Activated CD4-positive, alpha-beta T cell treated with anti-CD3 and anti-CD28 coated beads for 36 hours (primary cell): Measurements from ENCODE around the gene MLLT11. TPM values are rescaled to one million over a fixed set of nuclear protein-coding genes. Genes with fewer than 3 reads are reported as not detected.
"Not testable (repeated sequence)": the region's sequence is repeated elsewhere in the genome, so short reads cannot be mapped to it uniquely, and the experiment has no call there.

Experiments used
- ATAC-seq: fragments of 200-7000 bp; cut with Tn5 transposase; one replicate; pipeline ENCODE4 v1.10.0; 2021; ENCODE audit warnings: mild to moderate bottlenecking, moderate library complexity
- CTCF ChIA-PET: fragments of 350-600 bp; sonication (Branson Sonifier 250); formaldehyde crosslinking; loops from one replicate; lab custom pipeline; 2021; ENCODE audit warnings: antibody characterized with exemption; lab: Charles Lee
- POLR2A ChIA-PET: fragments of 350-600 bp; sonication (Branson Sonifier 250); formaldehyde crosslinking; loops from one replicate; lab custom pipeline; 2021; ENCODE audit warnings: antibody characterized with exemption, inconsistent platforms; lab: Charles Lee
- DNase-seq: peaks from one replicate; pipeline ENCODE4 v3.0.0-alpha.2; 2020
- H3K27ac Mint-ChIP-seq: one replicate; pipeline ENCODE4 v1.8.0; 2021; ENCODE audit warnings: mixed read lengths
- H3K27me3 Mint-ChIP-seq: one replicate; pipeline ENCODE4 v1.8.0; 2021; ENCODE audit warnings: mixed read lengths
- H3K36me3 Mint-ChIP-seq: one replicate; pipeline ENCODE4 v1.8.0; 2021; ENCODE audit warnings: low read depth, mixed read lengths
- H3K4me1 Mint-ChIP-seq: one replicate; pipeline ENCODE4 v1.8.0; 2021; ENCODE audit warnings: mixed read lengths
- H3K4me3 Mint-ChIP-seq: one replicate; pipeline ENCODE4 v1.8.0; 2021; ENCODE audit warnings: mild to moderate bottlenecking, moderate library complexity, mixed read lengths
- H3K9me3 Mint-ChIP-seq: one replicate; pipeline ENCODE4 v1.8.0; 2021; ENCODE audit warnings: low read depth, mixed read lengths
- intact Hi-C, 2 experiments: fragments of 100-400 bp; cut with DNase I in 1 of 2; cut with micrococcal nuclease in 1 of 2; formaldehyde crosslinking; loops; one replicate each; pipeline versions ENCODE4 v1.14.2 to v1.15.1; 2022 to 2024; cut with DNase I, micrococcal nuclease
- total RNA-seq, 2 experiments: library from RNA; stranded (reverse); gene quantifications; one replicate each; pipeline ENCODE4 v1.2.3, GENCODE V29; 2021

Gene MLLT11
- total RNA-seq, 2 experiments from 2014 or later, result 3.3 to 4.4 TPM

DNA sequence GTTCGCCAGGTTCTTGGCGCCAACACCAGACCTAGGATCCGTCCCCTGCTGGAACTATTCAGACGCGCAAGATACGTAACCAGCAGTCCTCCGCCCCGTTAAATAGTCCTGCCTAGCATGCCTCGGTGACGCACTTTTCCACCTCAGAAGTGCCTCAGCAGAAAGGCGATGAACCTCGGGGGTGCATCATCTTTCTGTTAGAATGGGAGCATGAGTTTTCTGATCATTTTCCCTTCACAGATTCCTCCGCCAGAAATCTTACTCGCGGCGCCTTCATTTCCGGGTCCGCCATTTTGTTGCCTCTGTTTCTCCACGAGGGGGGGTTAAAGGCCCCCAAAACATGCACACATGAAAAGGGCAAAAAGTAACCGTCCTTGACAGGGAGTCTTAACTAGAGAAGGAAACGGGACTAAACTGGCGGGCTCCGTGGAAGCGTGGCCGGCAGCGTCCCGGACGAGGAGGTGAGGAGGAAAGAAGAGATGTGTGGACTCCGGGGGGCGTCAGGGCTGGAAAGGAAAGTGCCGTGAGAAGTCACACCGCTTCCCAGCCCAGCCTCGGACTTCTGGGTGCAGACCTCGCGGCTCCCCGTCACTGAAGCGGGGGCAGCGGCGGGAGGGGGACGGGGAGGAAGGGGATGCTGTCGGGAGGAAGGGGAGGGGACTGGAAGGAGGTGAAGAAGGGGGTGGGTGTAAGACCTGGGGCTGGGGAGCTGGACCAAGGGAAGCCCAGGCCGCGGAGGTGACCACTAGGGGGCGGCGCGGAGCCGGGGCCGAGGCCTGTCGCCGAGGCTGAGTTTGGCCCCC, 10.5 kb downstream of the MLLT11 start, which contains the start of gene GABPB2:
GABPB2 (plus strand) TSS at position 288 of the 803 bp plus-strand sequence. CDS start 17,429 bp downstream, outside the sequence.
- Mint-ChIP-seq H3K27ac (peak within 1 kb of the TSS; percentile 100), H3K9me3 (no peaks in the 10 kb centered on the region), H3K4me1 (peaks cover 18% of the 10 kb centered on the region), H3K4me3 (peak within 1 kb of the TSS; percentile 99), H3K27me3 (no peaks in the 10 kb centered on the region), H3K36me3 (peaks cover 9% of the 10 kb centered on the region)
- intact Hi-C loops, result loop anchor here (1.0 to 5.0 kb wide), 16 partner anchors 11 to 748 kb away; partner anchors contain the start of genes CDC42SE1 (in 2 of the 2), PRUNE1 (in 2 of the 2), TNFAIP8L2 (in 2 of the 2) and ARNT (in 1 of the 2)
- ATAC-seq (peak; percentile 86), DNase-seq (peak; percentile 93)
- POLR2A ChIA-PET, result interaction anchor here (0.5 to 1.0 kb wide), 2 partner anchors 75 to 212 kb away, joined by 3 read pairs; partner anchors contain the start of gene ZNF687
- CTCF ChIA-PET, result interaction anchor here (0.5 to 4.0 kb wide), 8 partner anchors 8 to 86 kb away, joined by 3 to 24 read pairs (median 6); partner anchors contain the start of genes CDC42SE1, MINDY1, MLLT11 and TNFAIP8L2

GRCh38 chr1:151072224-151072623, 12.0 kb downstream of the MLLT11 start:
- peaks cover 18% of the 10 kb centered on the region for H3K4me1 Mint-ChIP-seq
- DNase-seq (no peak), ATAC-seq (no peak)
- H3K4me3 Mint-ChIP-seq, result no peak overlapping the region
- ChIA-PET POLR2A (interaction anchor here (0.7 to 1.3 kb wide), 3 partner anchors 34 to 1185 kb away, joined by 3 to 5 read pairs (median 4); partner anchors contain the start of gene TNFAIP8L2), CTCF (interaction anchor here (0.6 to 4.0 kb wide), 10 partner anchors 10 to 93 kb away, joined by 3 to 24 read pairs (median 3); partner anchors contain the start of genes CDC42SE1, MINDY1, MLLT11 and TNFAIP8L2)
- intact Hi-C loops, result loop anchor here (5.0 kb wide), 3 partner anchors 50 to 750 kb away; partner anchors contain the start of genes PRPF3 (in 1 of the 2) and SETDB1 (in 1 of the 2)
- H3K36me3 Mint-ChIP-seq, result peaks cover 9% of the 10 kb centered on the region
- no peaks in the 10 kb centered on the region for H3K9me3 Mint-ChIP-seq
- no peaks in the 10 kb centered on the region for H3K27me3 Mint-ChIP-seq
- H3K27ac Mint-ChIP-seq, result no peak overlapping the region

GRCh38 chr1:151085953-151086559, 25.9 kb downstream of the MLLT11 start:
- ATAC-seq (no peak), DNase-seq (no peak)
- ChIA-PET CTCF (interaction anchor here (0.8 to 2.3 kb wide), 6 partner anchors 14 to 102 kb away, joined by 3 to 10 read pairs (median 4); partner anchors contain the start of genes GABPB2 and TNFAIP8L2), POLR2A (interaction anchor here (0.6 kb wide), 1 partner anchor 166 kb away, joined by 4 read pairs; no protein-coding TSS in a partner anchor)
- intact Hi-C loops, result no loop called here
- Mint-ChIP-seq H3K27ac (no peak overlapping the region), H3K27me3 (no peaks in the 10 kb centered on the region), H3K4me3 (no peak overlapping the region), H3K36me3 (no peaks in the 10 kb centered on the region), H3K4me1 (no peaks in the 10 kb centered on the region), H3K9me3 (no peaks in the 10 kb centered on the region)

DNA sequence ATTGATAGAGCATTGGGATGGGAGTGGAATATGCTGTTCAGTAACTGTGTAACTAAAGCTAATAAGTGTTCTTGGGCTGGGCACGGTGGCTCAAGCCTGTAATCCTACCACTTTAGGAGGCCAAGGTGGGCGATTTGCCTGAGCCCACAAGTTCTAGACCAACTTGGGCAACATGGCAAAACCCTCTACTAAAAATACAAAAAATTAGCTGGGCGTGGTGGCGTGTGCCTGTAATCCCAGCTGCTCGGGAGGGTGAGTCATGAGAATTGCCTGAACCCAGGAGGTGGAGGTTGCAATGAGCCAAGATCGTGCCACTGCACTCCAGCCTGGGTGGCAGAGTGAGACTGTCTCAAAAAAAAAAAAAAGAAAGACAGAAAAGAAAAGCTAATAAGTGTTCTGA, 37.2 kb downstream of the MLLT11 start:
- H3K4me1 Mint-ChIP-seq, H3K27ac Mint-ChIP-seq, DNase-seq, intact Hi-C loops, H3K9me3 Mint-ChIP-seq, H3K27me3 Mint-ChIP-seq, H3K36me3 Mint-ChIP-seq, H3K4me3 Mint-ChIP-seq, ATAC-seq, POLR2A ChIA-PET: not testable (repeated sequence)
- CTCF ChIA-PET, result interaction anchor here (0.7 to 3.1 kb wide), 3 partner anchors 32 to 59 kb away, joined by 3 to 24 read pairs (median 3); partner anchors contain the start of gene TNFAIP8L2

- no peak overlapping the region for H3K4me3 Mint-ChIP-seq
- DNase-seq (no peak), ATAC-seq (no peak)
- intact Hi-C loops, result loop anchor here in 1 of 2 experiments (2.0 kb wide), 1 partner anchor 153 kb away; no protein-coding TSS in a partner anchor
- H3K9me3 Mint-ChIP-seq, result no peaks in the 10 kb centered on the region
- no peak overlapping the region for H3K27ac Mint-ChIP-seq
- H3K27me3 Mint-ChIP-seq, result no peaks in the 10 kb centered on the region
- peaks cover 2% of the 10 kb centered on the region for H3K36me3 Mint-ChIP-seq
- ChIA-PET POLR2A (no interaction called here), CTCF (interaction anchor here (0.6 to 3.1 kb wide), 3 partner anchors 46 to 58 kb away, joined by 3 to 24 read pairs (median 3); partner anchors contain the start of gene TNFAIP8L2)
- H3K4me1 Mint-ChIP-seq, result no peaks in the 10 kb centered on the region
These were observed 37.9 kb downstream of the MLLT11 start for GRCh38 chr1:151098126-151098525.

DNA sequence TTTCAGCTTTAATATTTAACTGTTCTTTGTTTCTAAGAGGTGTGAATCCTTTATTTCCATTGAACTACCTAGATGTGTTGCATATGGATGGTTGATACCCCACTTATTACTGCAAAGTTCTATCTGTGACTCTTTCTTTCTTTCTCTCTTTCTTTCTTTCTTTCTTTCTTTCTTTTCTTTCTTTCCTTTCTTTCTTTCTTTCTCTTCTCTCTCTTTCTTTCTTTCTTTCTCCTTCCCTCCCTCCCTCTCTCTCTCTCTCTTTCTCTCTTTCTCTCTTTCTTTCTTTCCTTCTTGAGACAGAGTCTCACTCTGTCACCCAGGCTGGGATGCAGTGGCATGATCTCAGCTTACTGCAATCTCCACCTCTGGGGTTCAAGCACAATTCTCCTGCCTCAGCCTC, 44.4 kb downstream of the MLLT11 start:
- intact Hi-C loops, result no loop called here
- CTCF ChIA-PET, result interaction anchor here (5.9 kb wide), 1 partner anchor 51 kb away, joined by 195 read pairs; the partner anchor contains the start of gene TNFAIP8L2
- no peak overlapping the region for H3K27ac Mint-ChIP-seq
- no peaks in the 10 kb centered on the region for H3K4me1 Mint-ChIP-seq
- no peaks in the 10 kb centered on the region for H3K9me3 Mint-ChIP-seq
- no peak for ATAC-seq
- no peaks in the 10 kb centered on the region for H3K27me3 Mint-ChIP-seq
- no peak for DNase-seq
- POLR2A ChIA-PET, result no interaction called here
- H3K4me3 Mint-ChIP-seq, result no peak overlapping the region
- peaks cover 4% of the 10 kb centered on the region for H3K36me3 Mint-ChIP-seq

DNA sequence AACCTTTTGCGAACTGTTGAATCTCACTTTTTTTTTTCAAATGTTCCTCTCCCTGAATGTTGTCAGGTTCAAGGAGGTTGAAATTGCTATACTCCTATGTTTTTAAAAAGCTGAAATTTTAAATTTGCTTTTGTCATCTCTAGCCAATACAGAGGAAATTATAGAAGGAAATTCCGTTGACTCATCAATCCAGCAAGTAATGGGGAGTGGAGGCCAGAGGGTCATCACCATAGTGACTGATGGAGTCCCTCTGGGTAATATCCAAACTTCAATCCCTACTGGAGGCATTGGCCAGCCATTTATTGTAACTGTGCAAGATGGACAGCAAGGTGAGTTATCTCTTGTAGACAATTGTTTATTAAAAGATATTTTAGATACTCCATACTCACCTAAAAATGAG, 46.7 kb downstream of the MLLT11 start:
- DNase-seq, result no peak
- CTCF ChIA-PET, result no interaction called here
- H3K36me3 Mint-ChIP-seq, result peaks cover 4% of the 10 kb centered on the region
- no peak overlapping the region for H3K4me3 Mint-ChIP-seq
- no peaks in the 10 kb centered on the region for H3K9me3 Mint-ChIP-seq
- POLR2A ChIA-PET, result no interaction called here
- no peaks in the 10 kb centered on the region for H3K4me1 Mint-ChIP-seq
- no peak overlapping the region for H3K27ac Mint-ChIP-seq
- no peaks in the 10 kb centered on the region for H3K27me3 Mint-ChIP-seq
- intact Hi-C loops, result no loop called here
- ATAC-seq, result no peak

DNA sequence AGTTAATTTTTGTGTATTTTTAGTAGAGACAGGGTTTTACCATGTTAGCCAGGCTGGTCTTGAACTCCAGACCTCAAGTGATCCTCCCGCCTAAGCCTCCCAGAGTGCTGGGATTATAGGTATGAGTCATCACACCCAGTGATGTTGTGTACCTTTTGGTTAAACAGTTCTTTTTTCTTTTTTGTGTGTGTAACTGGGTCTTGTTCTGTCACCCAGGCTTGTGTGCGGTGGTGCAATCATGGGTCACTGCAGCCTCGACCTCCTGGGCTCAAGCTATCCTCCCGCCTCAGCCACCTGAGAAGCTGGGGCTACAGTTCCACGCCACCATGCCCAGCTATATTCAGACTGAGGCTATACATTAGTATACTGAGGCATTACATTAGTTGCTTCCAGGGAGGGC, 48.1 kb downstream of the MLLT11 start:
- no peaks in the 10 kb centered on the region for H3K27me3 Mint-ChIP-seq
- no peak for ATAC-seq
- no peak for DNase-seq
- intact Hi-C loops, result no loop called here
- H3K9me3 Mint-ChIP-seq, result no peaks in the 10 kb centered on the region
- H3K4me1 Mint-ChIP-seq, result no peaks in the 10 kb centered on the region
- peaks cover 4% of the 10 kb centered on the region for H3K36me3 Mint-ChIP-seq
- POLR2A ChIA-PET, result no interaction called here
- no peak overlapping the region for H3K27ac Mint-ChIP-seq
- no peak overlapping the region for H3K4me3 Mint-ChIP-seq
- CTCF ChIA-PET, result interaction anchor here (0.6 to 2.9 kb wide), 2 partner anchors 8 to 48 kb away, joined by 3 to 15 read pairs; no protein-coding TSS in a partner anchor

GRCh38 chr1:151113877-151114276, 53.7 kb downstream of the MLLT11 start:
- Mint-ChIP-seq H3K4me1 (no peaks in the 10 kb centered on the region), H3K4me3 (no peak overlapping the region), H3K9me3 (no peaks in the 10 kb centered on the region), H3K27me3 (no peaks in the 10 kb centered on the region), H3K36me3 (no peaks in the 10 kb centered on the region), H3K27ac (no peak overlapping the region)
- intact Hi-C loops, result no loop called here
- ChIA-PET POLR2A (no interaction called here), CTCF (interaction anchor here (0.6 to 0.7 kb wide), 2 partner anchors 22 to 38 kb away, joined by 3 read pairs; no protein-coding TSS in a partner anchor)
- ATAC-seq (no peak), DNase-seq (no peak)
